ENCODE data around the gene SP100.
"Not testable (repeated sequence)": the region's sequence is repeated elsewhere in the genome, so short reads cannot be mapped to it uniquely, and the experiment has no call there.

The SP100 gene

DNA sequence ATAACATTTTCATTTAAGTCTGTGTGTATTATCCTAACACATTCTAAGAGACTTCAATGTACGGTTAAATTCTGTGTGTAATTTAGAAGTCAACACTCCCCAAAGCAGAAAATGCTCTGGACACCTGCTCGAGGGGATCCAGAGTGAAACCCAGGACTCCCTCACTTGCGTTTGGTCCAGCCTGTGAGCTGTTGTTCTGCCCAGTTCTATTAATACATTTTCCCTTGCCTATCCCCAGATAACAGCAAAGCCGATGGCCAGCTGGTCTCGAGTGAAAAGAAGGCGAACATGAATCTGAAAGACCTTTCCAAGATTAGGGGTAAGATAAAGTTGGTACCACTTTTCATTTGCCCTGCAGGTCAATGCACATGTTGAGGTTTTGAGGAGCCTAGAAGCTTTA, 31.0 kb upstream of the SP100 start (continued):
- TF ChIP-seq, protein P1, sequence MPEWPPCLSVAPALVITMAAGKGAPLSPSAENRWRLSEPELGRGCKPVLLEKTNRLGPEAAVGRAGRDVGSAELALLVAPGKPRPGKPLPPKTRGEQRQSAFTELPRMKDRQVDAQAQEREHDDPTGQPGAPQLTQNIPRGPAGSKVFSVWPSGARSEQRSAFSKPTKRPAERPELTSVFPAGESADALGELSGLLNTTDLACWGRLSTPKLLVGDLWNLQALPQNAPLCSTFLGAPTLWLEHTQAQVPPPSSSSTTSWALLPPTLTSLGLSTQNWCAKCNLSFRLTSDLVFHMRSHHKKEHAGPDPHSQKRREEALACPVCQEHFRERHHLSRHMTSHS (tag by site-specific recombination; IDR thresholded peaks at IDR 0.05) = no peak
- TF ChIP-seq ZSCAN23 (tag by site-specific recombination; IDR thresholded peaks at IDR 0.05) (no peak), ZXDB (tag by site-specific recombination; IDR thresholded peaks at IDR 0.05) (no peak), KLF17 (tag by site-specific recombination; IDR thresholded peaks at IDR 0.05) (no peak), ZNF157 (tag by site-specific recombination; IDR thresholded peaks at IDR 0.05) (no peak), ZNF214 (tag by site-specific recombination; IDR thresholded peaks at IDR 0.05; ENCODE audit: borderline replicate concordance) (no peak), WT1 (tag by site-specific recombination; IDR thresholded peaks at IDR 0.05) (no peak)
- TF ChIP-seq, protein P2, sequence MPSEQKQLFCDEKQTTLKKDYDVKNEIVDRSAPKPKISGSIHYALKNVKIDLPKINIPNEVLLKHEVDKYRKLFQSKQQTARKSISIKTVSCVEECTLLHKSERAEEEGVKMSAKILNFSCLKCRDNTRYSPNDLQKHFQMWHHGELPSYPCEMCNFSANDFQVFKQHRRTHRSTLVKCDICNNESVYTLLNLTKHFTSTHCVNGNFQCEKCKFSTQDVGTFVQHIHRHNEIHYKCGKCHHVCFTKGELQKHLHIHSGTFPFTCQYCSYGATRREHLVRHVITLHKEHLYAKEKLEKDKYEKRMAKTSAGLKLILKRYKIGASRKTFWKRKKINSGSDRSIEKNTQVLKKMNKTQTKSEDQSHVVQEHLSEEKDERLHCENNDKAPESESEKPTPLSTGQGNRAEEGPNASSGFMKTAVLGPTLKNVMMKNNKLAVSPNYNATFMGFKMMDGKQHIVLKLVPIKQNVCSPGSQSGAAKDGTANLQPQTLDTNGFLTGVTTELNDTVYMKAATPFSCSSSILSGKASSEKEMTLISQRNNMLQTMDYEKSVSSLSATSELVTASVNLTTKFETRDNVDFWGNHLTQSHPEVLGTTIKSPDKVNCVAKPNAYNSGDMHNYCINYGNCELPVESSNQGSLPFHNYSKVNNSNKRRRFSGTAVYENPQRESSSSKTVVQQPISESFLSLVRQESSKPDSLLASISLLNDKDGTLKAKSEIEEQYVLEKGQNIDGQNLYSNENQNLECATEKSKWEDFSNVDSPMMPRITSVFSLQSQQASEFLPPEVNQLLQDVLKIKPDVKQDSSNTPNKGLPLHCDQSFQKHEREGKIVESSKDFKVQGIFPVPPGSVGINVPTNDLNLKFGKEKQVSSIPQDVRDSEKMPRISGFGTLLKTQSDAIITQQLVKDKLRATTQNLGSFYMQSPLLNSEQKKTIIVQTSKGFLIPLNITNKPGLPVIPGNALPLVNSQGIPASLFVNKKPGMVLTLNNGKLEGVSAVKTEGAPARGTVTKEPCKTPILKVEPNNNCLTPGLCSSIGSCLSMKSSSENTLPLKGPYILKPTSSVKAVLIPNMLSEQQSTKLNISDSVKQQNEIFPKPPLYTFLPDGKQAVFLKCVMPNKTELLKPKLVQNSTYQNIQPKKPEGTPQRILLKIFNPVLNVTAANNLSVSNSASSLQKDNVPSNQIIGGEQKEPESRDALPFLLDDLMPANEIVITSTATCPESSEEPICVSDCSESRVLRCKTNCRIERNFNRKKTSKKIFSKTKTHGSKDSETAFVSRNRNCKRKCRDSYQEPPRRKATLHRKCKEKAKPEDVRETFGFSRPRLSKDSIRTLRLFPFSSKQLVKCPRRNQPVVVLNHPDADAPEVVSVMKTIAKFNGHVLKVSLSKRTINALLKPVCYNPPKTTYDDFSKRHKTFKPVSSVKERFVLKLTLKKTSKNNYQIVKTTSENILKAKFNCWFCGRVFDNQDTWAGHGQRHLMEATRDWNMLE (tag by site-specific recombination; conservative IDR thresholded peaks at IDR 0.05; ENCODE audit: low read depth) = no peak

DNA sequence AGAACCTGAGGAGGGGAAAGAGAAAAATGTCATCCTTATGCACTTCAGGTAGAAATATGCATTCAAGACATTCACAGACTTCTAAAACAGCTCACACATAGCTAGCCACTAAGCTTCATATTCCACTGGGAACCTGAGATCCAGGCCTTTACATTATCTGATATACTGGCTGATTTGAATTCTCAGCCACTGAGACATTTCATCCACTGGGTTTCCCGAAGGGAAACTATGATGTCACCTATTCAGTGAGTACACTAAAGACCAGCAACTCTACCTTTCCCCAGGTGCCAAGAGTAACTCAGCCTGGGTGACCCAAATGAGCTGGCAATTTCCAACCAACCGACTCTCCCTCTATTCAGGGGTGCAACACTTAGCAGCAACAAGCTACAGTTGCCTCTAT, 21.7 kb upstream of the SP100 start:
- Histone ChIP-seq H3K27ac (ENCODE audit: extremely low read depth, low read depth, low read length) (no peak overlapping the region), H3K36me3 (ENCODE audit: control insufficient read depth in 2 of 2, insufficient read depth in 1 of 2, low read length in 2 of 2) (peaks cover 0 to 46% of the 10 kb centered on the region in 2 experiments; a peak in 1 of 3 replicates), H3K4me1 (ENCODE audit: control insufficient read depth, insufficient read depth, low read length) (no peaks in the 10 kb centered on the region), H3K9me3 (ENCODE audit: control insufficient read depth, insufficient read depth, low read depth, low read length) (no peaks in the 10 kb centered on the region), H3K4me3 (ENCODE audit: low read depth, low read length) (no peak overlapping the region)
- ChIA-PET CTCF (no interaction called here), POLR2A (no interaction called here)
- TF ChIP-seq ZNF555 (tag by site-specific recombination; conservative IDR thresholded peaks at IDR 0.05) (no peak), ZNF138 (tag by site-specific recombination; IDR thresholded peaks at IDR 0.05; ENCODE audit: borderline replicate concordance) (no peak), ZNF707 (tag by site-specific recombination; IDR thresholded peaks at IDR 0.05) (no peak), ZNF701 (tag by site-specific recombination; IDR thresholded peaks at IDR 0.05) (no peak), BCL11B (tag by site-specific recombination; IDR thresholded peaks at IDR 0.05; ENCODE audit: low read depth) (no peak), ZNF596 (tag by site-specific recombination; IDR thresholded peaks at IDR 0.05) (no peak), ZNF292 (tag by site-specific recombination; IDR thresholded peaks at IDR 0.05; ENCODE audit: borderline replicate concordance, low read depth) (no peak), ZNF449 (tag by site-specific recombination; IDR thresholded peaks at IDR 0.05) (no peak), SCRT2 (tag by site-specific recombination; IDR thresholded peaks at IDR 0.05) (no peak), SP7 (tag by site-specific recombination; IDR thresholded peaks at IDR 0.05) (no peak)

- H3K4me3 ChIP-seq (ENCODE audit: low read depth, low read length); POLR2A ChIA-PET; H3K4me1 ChIP-seq (ENCODE audit: control insufficient read depth, insufficient read depth, low read length); H3K27ac ChIP-seq (ENCODE audit: extremely low read depth, low read depth, low read length); H3K9me3 ChIP-seq (ENCODE audit: control insufficient read depth, insufficient read depth, low read depth, low read length); CTCF ChIA-PET: not testable (repeated sequence)
- H3K36me3 ChIP-seq (ENCODE audit: control insufficient read depth in 2 of 2, insufficient read depth in 1 of 2, low read length in 2 of 2) = peaks cover 0 to 31% of the 10 kb centered on the region in 2 experiments; a peak in 1 of 3 replicates
Measured at GRCh38 chr2:230398698-230399097, 17.3 kb upstream of the SP100 start.

All from HEK293 (cell line).